HepG2 (cell line): ENCODE results near the gene DNAJB12. TPM values are rescaled to one million over a fixed set of nuclear protein-coding genes. Genes with fewer than 3 reads are reported as not detected.
A peak's percentile ranks its signal among the peaks of the same experiment; 100 is the strongest.

Experiments
- BRD4 ChIP-seq: sonication (generic); formaldehyde crosslinking; IDR thresholded peaks from 2 replicates; pipeline ENCODE4 v1.4.0; 2020; ENCODE audit warnings: missing genetic modification reagents
- CCDC6 ChIP-seq: sonication (generic); formaldehyde crosslinking; IDR thresholded peaks from 2 replicates; pipeline ENCODE4 v1.8.1; 2022; ENCODE audit warnings: mild to moderate bottlenecking, missing genetic modification reagents, moderate library complexity
- EP300 ChIP-seq, 3 experiments: sonication (generic) in 1 of 3; formaldehyde crosslinking in 1 of 3; IDR thresholded peaks; 2 replicates each; pipeline versions ENCODE4 v1.5.1 to v1.6.1; 2011 to 2020; ENCODE audit warnings: low read depth in 2 of 3, low read length in 2 of 3, borderline replicate concordance in 1 of 3, improper control_type of control experiment in 1 of 3, mild to moderate bottlenecking in 1 of 3, missing genetic modification reagents in 1 of 3, moderate library complexity in 1 of 3
- ERF ChIP-seq: IDR thresholded peaks from 2 replicates; pipeline ENCODE4 v1.6.1; 2018; ENCODE audit warnings: missing biosample characterization, missing genetic modification reagents
- KMT2B ChIP-seq: IDR thresholded peaks from 2 replicates; pipeline ENCODE4 v1.6.1; 2016; ENCODE audit warnings: missing genetic modification reagents, missing compliant biosample characterization
- MED1 ChIP-seq: sonication (generic); formaldehyde crosslinking; IDR thresholded peaks from 2 replicates; pipeline ENCODE4 v1.4.0; 2020; ENCODE audit warnings: missing genetic modification reagents
- MXD4 ChIP-seq: IDR thresholded peaks from 2 replicates; pipeline ENCODE4 v1.6.1; 2016; ENCODE audit warnings: mild to moderate bottlenecking, missing biosample characterization, missing genetic modification reagents
- RAD21 ChIP-seq: fragments of 450-650 bp; formaldehyde crosslinking; IDR thresholded peaks from 2 replicates; pipeline ENCODE4 v1.5.0; 2020; ENCODE audit warnings: mild to moderate bottlenecking
- REPIN1 ChIP-seq: sonication (generic); formaldehyde crosslinking; IDR thresholded peaks from 2 replicates; pipeline ENCODE4 v1.8.0; 2022; ENCODE audit warnings: missing genetic modification reagents, low read depth, mild to moderate bottlenecking, borderline replicate concordance
- TCF7 ChIP-seq: sonication (generic); IDR thresholded peaks from 2 replicates; pipeline ENCODE4 v1.6.1; 2016; ENCODE audit warnings: antibody characterized with exemption, low read depth
- TEAD2 ChIP-seq: sonication (generic); formaldehyde crosslinking; IDR thresholded peaks from 2 replicates; pipeline ENCODE4 v1.9.0; 2021; ENCODE audit warnings: missing genetic modification reagents
- U2AF2 ChIP-seq: fragments of 200-400 bp; formaldehyde crosslinking; IDR thresholded peaks from 2 replicates; pipeline ENCODE4 v1.6.1; 2017; ENCODE audit warnings: low read depth, mild to moderate bottlenecking, low read length
- ZNF251 ChIP-seq: sonication (generic); formaldehyde crosslinking; IDR thresholded peaks from 2 replicates; pipeline ENCODE4 v1.9.0; 2021; ENCODE audit warnings: mild to moderate bottlenecking, missing genetic modification reagents
- ZNF256 ChIP-seq: sonication (generic); formaldehyde crosslinking; conservative IDR thresholded peaks from 2 replicates; pipeline ENCODE4 v1.4.0; 2020; ENCODE audit warnings: missing genetic modification reagents
- ZNF431 ChIP-seq: sonication (generic); formaldehyde crosslinking; IDR thresholded peaks from 2 replicates; pipeline ENCODE4 v1.9.0; 2022; ENCODE audit warnings: missing genetic modification reagents, low read depth, mild to moderate bottlenecking, borderline replicate concordance
- ZNF562 ChIP-seq: sonication (generic); formaldehyde crosslinking; IDR thresholded peaks from 2 replicates; pipeline ENCODE4 v1.8.0; 2022; ENCODE audit warnings: missing genetic modification reagents, borderline replicate concordance
- ZNF746 ChIP-seq: sonication (generic); formaldehyde crosslinking; IDR thresholded peaks from 2 replicates; pipeline ENCODE4 v1.8.0; 2022; ENCODE audit warnings: mild to moderate bottlenecking, missing genetic modification reagents
- ZNF788 ChIP-seq: sonication (generic); formaldehyde crosslinking; IDR thresholded peaks from 2 replicates; pipeline ENCODE4 v1.5.0; 2020; ENCODE audit warnings: mild to moderate bottlenecking, missing genetic modification reagents, borderline replicate concordance
- ZSCAN29 ChIP-seq: sonication (generic); formaldehyde crosslinking; conservative IDR thresholded peaks from 2 replicates; pipeline ENCODE4 v1.4.0; 2020; ENCODE audit warnings: mild to moderate bottlenecking, missing genetic modification reagents
- polyA plus RNA-seq, 8 experiments: library from polyadenylated mRNA; depleted of rRNA in 3 of 8; stranded (reverse) in 7 of 8; unstranded in 1 of 8; fragments of >200 nt; fragmentation: Illumina TruSeq in 4 of 8; extraction: Trizol in 4 of 8; gene quantifications; 2 replicates each; pipeline versions ENCODE4 v1.2.1 to v1.2.3, GENCODE V29; 2011 to 2016; ENCODE audit warnings: low read depth in 4 of 8, missing spikeins in 1 of 8, mixed read lengths in 1 of 8; ENCODE audit not compliant: insufficient read depth in 1 of 8
- total RNA-seq, 5 experiments: library from RNA; depleted of rRNA; stranded (reverse); fragments of >200 nt; fragmentation: Illumina TruSeq; extraction: Trizol; gene quantifications; 2 replicates each; pipeline ENCODE4 v1.2.3, GENCODE V29; 2016; ENCODE audit warnings: low read depth in 1 of 5
- TF ChIP-seq, protein P1 (sequence below): sonication (generic); formaldehyde crosslinking; IDR thresholded peaks from 2 replicates; pipeline ENCODE4 v1.5.0; 2020; ENCODE audit warnings: missing genetic modification reagents
- TF ChIP-seq, protein P2 (sequence below): sonication (generic); formaldehyde crosslinking; conservative IDR thresholded peaks from 2 replicates; pipeline ENCODE4 v1.4.0; 2020; ENCODE audit warnings: mild to moderate bottlenecking, missing genetic modification reagents, moderate library complexity
- TF ChIP-seq, protein P3 (sequence below): IDR thresholded peaks from 2 replicates; pipeline ENCODE4 v1.6.1; 2016; ENCODE audit warnings: missing compliant biosample characterization, missing genetic modification reagents, borderline replicate concordance

The DNAJB12 gene
- total and polyA plus RNA-seq, 2 of the 13 experiments (the other 11 are each of a cell fraction or from before 2014, with no cell fraction given) = 10.8 to 18.2 TPM

DNA sequence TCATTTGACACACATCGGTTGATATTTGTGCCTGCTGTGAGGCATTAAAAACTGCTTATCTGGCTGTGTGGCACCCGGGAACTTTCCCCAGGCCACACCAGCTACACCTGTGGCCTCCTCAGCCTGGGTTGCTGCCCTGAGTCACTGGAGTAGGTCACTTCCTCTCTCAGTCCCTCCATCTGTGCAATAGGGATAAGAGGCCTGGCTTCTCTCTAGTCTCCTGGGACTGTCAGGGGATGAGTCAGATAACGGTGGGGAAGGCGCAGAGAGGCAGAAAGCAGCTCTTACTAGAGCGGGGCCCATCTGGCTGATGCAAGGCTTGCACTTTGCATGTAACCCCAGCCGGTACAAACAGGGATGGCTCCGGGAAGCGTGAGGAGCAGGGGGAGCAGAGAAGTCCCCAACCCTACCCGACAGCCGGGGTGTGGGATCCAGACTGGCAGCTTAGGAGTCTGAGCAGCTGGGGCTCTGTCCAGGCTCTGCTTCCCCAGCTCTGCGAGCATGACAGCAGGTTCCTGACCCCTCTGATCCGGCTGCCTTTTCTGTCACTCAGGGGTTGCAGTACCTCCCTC lies 34.0 kb downstream of the DNAJB12 start (continued):
- TF ChIP-seq, protein P1, sequence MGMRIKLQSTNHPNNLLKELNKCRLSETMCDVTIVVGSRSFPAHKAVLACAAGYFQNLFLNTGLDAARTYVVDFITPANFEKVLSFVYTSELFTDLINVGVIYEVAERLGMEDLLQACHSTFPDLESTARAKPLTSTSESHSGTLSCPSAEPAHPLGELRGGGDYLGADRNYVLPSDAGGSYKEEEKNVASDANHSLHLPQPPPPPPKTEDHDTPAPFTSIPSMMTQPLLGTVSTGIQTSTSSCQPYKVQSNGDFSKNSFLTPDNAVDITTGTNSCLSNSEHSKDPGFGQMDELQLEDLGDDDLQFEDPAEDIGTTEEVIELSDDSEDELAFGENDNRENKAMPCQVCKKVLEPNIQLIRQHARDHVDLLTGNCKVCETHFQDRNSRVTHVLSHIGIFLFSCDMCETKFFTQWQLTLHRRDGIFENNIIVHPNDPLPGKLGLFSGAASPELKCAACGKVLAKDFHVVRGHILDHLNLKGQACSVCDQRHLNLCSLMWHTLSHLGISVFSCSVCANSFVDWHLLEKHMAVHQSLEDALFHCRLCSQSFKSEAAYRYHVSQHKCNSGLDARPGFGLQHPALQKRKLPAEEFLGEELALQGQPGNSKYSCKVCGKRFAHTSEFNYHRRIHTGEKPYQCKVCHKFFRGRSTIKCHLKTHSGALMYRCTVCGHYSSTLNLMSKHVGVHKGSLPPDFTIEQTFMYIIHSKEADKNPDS (CRISPR knock-in tag) = no peak
- TF ChIP-seq BRD4 (CRISPR knock-in tag) = peak; percentile 61; the same call in 1 of the 2 replicates
- no peak for TF ChIP-seq ZSCAN29
- no peak; the same call in 1 of the 2 replicates for TF ChIP-seq ZNF746 (CRISPR knock-in tag)
- TF ChIP-seq ZNF256 (CRISPR knock-in tag) = no peak
- TF ChIP-seq EP300 (IDR thresholded peaks at IDR 0.05; ENCODE audit: low read depth in 2 of 2, low read length in 2 of 2) = peak in 1 of 2 experiments; percentile 70; a peak in 2 of 4 replicates
- peak; percentile 85 for TF ChIP-seq EP300 (CRISPR knock-in tag; IDR thresholded peaks at IDR 0.05; ENCODE audit: borderline replicate concordance)
- TF ChIP-seq, protein P2, sequence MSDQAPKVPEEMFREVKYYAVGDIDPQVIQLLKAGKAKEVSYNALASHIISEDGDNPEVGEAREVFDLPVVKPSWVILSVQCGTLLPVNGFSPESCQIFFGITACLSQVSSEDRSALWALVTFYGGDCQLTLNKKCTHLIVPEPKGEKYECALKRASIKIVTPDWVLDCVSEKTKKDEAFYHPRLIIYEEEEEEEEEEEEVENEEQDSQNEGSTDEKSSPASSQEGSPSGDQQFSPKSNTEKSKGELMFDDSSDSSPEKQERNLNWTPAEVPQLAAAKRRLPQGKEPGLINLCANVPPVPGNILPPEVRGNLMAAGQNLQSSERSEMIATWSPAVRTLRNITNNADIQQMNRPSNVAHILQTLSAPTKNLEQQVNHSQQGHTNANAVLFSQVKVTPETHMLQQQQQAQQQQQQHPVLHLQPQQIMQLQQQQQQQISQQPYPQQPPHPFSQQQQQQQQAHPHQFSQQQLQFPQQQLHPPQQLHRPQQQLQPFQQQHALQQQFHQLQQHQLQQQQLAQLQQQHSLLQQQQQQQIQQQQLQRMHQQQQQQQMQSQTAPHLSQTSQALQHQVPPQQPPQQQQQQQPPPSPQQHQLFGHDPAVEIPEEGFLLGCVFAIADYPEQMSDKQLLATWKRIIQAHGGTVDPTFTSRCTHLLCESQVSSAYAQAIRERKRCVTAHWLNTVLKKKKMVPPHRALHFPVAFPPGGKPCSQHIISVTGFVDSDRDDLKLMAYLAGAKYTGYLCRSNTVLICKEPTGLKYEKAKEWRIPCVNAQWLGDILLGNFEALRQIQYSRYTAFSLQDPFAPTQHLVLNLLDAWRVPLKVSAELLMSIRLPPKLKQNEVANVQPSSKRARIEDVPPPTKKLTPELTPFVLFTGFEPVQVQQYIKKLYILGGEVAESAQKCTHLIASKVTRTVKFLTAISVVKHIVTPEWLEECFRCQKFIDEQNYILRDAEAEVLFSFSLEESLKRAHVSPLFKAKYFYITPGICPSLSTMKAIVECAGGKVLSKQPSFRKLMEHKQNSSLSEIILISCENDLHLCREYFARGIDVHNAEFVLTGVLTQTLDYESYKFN (CRISPR knock-in tag) = peak; percentile 27; the same call in 1 of the 2 replicates
- TF ChIP-seq ERF (CRISPR knock-in tag) = peak; percentile 43; the same call in 1 of the 2 replicates
- TF ChIP-seq ZNF788 = peak; percentile 78; the same call in 1 of the 2 replicates
- TF ChIP-seq REPIN1 (CRISPR knock-in tag) = peak; percentile 66; the same call in 1 of the 2 replicates
- TF ChIP-seq MXD4 = peak; percentile 35; the same call in 1 of the 2 replicates
- TF ChIP-seq CCDC6 (CRISPR knock-in tag) = peak; percentile 70
- no peak for TF ChIP-seq RAD21
- TF ChIP-seq, protein P3, sequence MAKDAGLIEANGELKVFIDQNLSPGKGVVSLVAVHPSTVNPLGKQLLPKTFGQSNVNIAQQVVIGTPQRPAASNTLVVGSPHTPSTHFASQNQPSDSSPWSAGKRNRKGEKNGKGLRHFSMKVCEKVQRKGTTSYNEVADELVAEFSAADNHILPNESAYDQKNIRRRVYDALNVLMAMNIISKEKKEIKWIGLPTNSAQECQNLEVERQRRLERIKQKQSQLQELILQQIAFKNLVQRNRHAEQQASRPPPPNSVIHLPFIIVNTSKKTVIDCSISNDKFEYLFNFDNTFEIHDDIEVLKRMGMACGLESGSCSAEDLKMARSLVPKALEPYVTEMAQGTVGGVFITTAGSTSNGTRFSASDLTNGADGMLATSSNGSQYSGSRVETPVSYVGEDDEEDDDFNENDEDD = 0 out of 2 replicates have a peak, but pooled peaks have one; percentile 19
- peak; percentile 63; the same call in 1 of the 2 replicates for TF ChIP-seq ZNF431
- TF ChIP-seq MED1 (CRISPR knock-in tag) = peak; percentile 90
- no peak for TF ChIP-seq ZNF562
- TF ChIP-seq U2AF2 = no peak
- TF ChIP-seq TCF7 = no peak
- peak; percentile 37; the same call in 1 of the 2 replicates for TF ChIP-seq KMT2B (CRISPR knock-in tag)
- no peak for TF ChIP-seq TEAD2
- no peak for TF ChIP-seq ZNF251 (CRISPR knock-in tag)
